OCI-LY1 (cell line): ENCODE data around the gene RAD51B.

ENCODE experiments used
- H2AFZ ChIP-seq: fragments of 200-600 bp; sonication (generic), shearing (Covaris generic); 2 replicates; pipeline ENCODE4 v1.6.0; 2014; ENCODE audit warnings: antibody characterized with exemption, mild to moderate bottlenecking, low read length
- H3F3A ChIP-seq: fragments of 200-600 bp; sonication (generic), shearing (Covaris generic); 2 replicates; pipeline ENCODE4 v1.6.0; 2014; ENCODE audit warnings: mild to moderate bottlenecking, antibody characterized with exemption, low read length, moderate library complexity; ENCODE audit not compliant: insufficient read depth
- H3K27ac ChIP-seq: fragments of 200-600 bp; sonication (generic); 2 replicates; pipeline ENCODE4 v1.5.1; 2014; ENCODE audit warnings: low read length, mixed run types, mild to moderate bottlenecking, low read depth; ENCODE audit not compliant: poor library complexity, severe bottlenecking
- H3K27me3 ChIP-seq: fragments of 200-600 bp; sonication (generic); 2 replicates; pipeline ENCODE4 v1.6.0; 2014; ENCODE audit warnings: antibody characterized with exemption, mild to moderate bottlenecking, low read length, moderate library complexity; ENCODE audit not compliant: insufficient read depth
- H3K36me3 ChIP-seq: fragments of 200-600 bp; sonication (generic); 2 replicates; pipeline ENCODE4 v1.6.1; 2014; ENCODE audit warnings: mild to moderate bottlenecking, antibody characterized with exemption, low read length, moderate library complexity, mixed read lengths; ENCODE audit not compliant: insufficient read depth
- H3K4me1 ChIP-seq: fragments of 200-600 bp; sonication (generic); 2 replicates; pipeline ENCODE4 v1.5.1; 2014; ENCODE audit warnings: mild to moderate bottlenecking, low read length, moderate library complexity; ENCODE audit not compliant: insufficient read depth, severe bottlenecking
- H3K4me2 ChIP-seq: fragments of 200-600 bp; sonication (generic), shearing (Covaris generic); 2 replicates; pipeline ENCODE4 v1.6.1; 2014; ENCODE audit warnings: low read length
- H3K4me3 ChIP-seq: fragments of 200-600 bp; sonication (generic); 2 replicates; pipeline ENCODE4 v1.5.1; 2014; ENCODE audit warnings: low read length, low read depth, mild to moderate bottlenecking, mixed read lengths; ENCODE audit not compliant: poor library complexity, severe bottlenecking
- H3K79me2 ChIP-seq: fragments of 200-600 bp; shearing (Covaris generic); 2 replicates; pipeline ENCODE4 v1.6.1; 2016; ENCODE audit warnings: mixed run types, low read length, mixed read lengths; ENCODE audit not compliant: insufficient read depth
- H3K9ac ChIP-seq: fragments of 200-600 bp; sonication (generic), shearing (Covaris generic); 2 replicates; pipeline ENCODE4 v1.6.1; 2014; ENCODE audit warnings: mild to moderate bottlenecking, low read length, mixed read lengths
- H3K9me2 ChIP-seq: fragments of 200-600 bp; sonication (generic), shearing (Covaris generic); 2 replicates; pipeline ENCODE4 v1.6.1; 2014; ENCODE audit warnings: low read depth, mild to moderate bottlenecking, low read length, mixed read lengths
- H3K9me3 ChIP-seq: fragments of 200-600 bp; shearing (Covaris generic); 2 replicates; pipeline ENCODE4 v1.6.1; 2014; ENCODE audit warnings: low read length, mixed read lengths
- H4K20me1 ChIP-seq: fragments of 200-600 bp; sonication (generic), shearing (Covaris generic); 2 replicates; pipeline ENCODE4 v1.6.0; 2016; ENCODE audit warnings: mild to moderate bottlenecking, low read length; ENCODE audit not compliant: insufficient read depth
- EZH2 ChIP-seq: fragments of 200-600 bp; sonication (generic), shearing (Covaris generic); IDR thresholded peaks from 2 replicates; pipeline ENCODE4 v1.8.0; 2017; ENCODE audit warnings: borderline replicate concordance, mixed run types, mild to moderate bottlenecking, antibody characterized with exemption, low read length, moderate library complexity, mixed read lengths
- TF ChIP-seq, protein P1 (sequence below): fragments of 200-600 bp; sonication (generic), shearing (Covaris generic); IDR thresholded peaks from 2 replicates; pipeline ENCODE4 v1.5.1; 2017; ENCODE audit warnings: mild to moderate bottlenecking, antibody characterized with exemption, low read length, moderate library complexity, mixed read lengths

Gene RAD51B

DNA sequence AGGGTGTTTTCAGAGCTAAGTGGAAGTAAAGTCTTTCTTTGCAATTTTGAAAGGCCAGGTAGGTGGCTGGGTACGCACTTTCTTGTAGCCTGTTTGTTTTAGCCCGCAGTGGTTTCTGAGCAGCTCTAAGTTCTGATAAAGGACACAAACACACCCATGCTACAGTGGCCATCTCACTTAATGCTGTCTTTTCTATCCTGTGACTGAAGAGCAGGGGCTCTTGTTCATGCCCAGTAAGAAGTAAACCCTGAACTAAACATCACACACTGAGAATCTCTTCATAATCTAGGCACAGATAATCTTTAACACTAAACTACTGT lies 427.2 kb downstream of the RAD51B start:
- Histone ChIP-seq H3K9me2 (no peaks in the 10 kb centered on the region), H3K9me3 (no peaks in the 10 kb centered on the region), H3K9ac (no peak overlapping the region), H3K27me3 (no peaks in the 10 kb centered on the region), H2AFZ (no peak overlapping the region), H3K4me1 (peaks cover 54% of the 10 kb centered on the region), H3F3A (no peaks in the 10 kb centered on the region; the same call in 1 of the 2 replicates), H4K20me1 (no peaks in the 10 kb centered on the region), H3K4me2 (no peak overlapping the region), H3K79me2 (no peaks in the 10 kb centered on the region), H3K4me3 (no peak overlapping the region), H3K27ac (peak overlapping the region; percentile 19), H3K36me3 (no peaks in the 10 kb centered on the region)
- TF ChIP-seq, protein P1, sequence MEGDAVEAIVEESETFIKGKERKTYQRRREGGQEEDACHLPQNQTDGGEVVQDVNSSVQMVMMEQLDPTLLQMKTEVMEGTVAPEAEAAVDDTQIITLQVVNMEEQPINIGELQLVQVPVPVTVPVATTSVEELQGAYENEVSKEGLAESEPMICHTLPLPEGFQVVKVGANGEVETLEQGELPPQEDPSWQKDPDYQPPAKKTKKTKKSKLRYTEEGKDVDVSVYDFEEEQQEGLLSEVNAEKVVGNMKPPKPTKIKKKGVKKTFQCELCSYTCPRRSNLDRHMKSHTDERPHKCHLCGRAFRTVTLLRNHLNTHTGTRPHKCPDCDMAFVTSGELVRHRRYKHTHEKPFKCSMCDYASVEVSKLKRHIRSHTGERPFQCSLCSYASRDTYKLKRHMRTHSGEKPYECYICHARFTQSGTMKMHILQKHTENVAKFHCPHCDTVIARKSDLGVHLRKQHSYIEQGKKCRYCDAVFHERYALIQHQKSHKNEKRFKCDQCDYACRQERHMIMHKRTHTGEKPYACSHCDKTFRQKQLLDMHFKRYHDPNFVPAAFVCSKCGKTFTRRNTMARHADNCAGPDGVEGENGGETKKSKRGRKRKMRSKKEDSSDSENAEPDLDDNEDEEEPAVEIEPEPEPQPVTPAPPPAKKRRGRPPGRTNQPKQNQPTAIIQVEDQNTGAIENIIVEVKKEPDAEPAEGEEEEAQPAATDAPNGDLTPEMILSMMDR: no peak

GRCh38 chr14:68247274-68247673 lies 427.7 kb downstream of the RAD51B start:
- peak overlapping the region; percentile 44 for H3K9ac ChIP-seq
- H3K4me2 ChIP-seq: no peak overlapping the region; the same call in 1 of the 2 replicates
- H3K27ac ChIP-seq: peak overlapping the region; percentile 19
- H3K27me3 ChIP-seq: no peaks in the 10 kb centered on the region
- no peaks in the 10 kb centered on the region for H3K36me3 ChIP-seq
- no peaks in the 10 kb centered on the region for H3K9me3 ChIP-seq
- H3K79me2 ChIP-seq: no peaks in the 10 kb centered on the region
- H3K4me1 ChIP-seq: peaks cover 59% of the 10 kb centered on the region
- no peaks in the 10 kb centered on the region for H4K20me1 ChIP-seq
- no peaks in the 10 kb centered on the region; the same call in 1 of the 2 replicates for H3F3A ChIP-seq
- no peak overlapping the region for H2AFZ ChIP-seq
- no peaks in the 10 kb centered on the region for H3K9me2 ChIP-seq
- no peak overlapping the region for H3K4me3 ChIP-seq
- TF ChIP-seq EZH2: no peak
- TF ChIP-seq, protein P1: no peak

DNA sequence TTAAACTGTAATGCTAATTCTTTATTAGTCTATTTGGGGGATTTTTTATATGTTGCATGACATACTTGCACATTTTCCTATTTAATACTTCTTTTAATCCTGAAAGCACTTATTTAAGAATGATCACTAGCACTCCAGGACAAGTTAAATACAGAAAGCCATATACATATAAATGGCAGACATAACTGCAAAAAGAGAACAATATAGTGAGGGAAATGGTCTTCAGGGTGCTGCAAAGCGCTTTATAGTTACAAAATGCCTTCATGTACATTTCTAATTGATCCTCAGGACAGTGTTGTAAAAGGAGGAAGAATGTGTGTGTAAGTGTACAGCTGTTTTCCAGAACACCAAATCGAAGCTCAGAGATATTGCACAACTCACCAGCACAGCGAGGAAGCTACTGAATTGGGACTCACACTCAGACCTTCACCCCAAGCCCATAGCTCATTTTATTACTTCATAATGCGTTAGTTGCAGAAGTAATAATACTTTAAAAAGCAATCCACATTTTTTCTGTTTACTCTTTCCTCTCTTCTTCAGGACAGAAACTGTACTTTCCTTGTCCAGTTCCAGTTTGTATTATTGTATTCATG lies 428.2 kb downstream of the RAD51B start:
- Histone ChIP-seq H3K79me2 (no peaks in the 10 kb centered on the region), H3K4me3 (no peak overlapping the region), H2AFZ (no peak overlapping the region), H3K9ac (peak overlapping the region; percentile 44), H3K9me3 (no peaks in the 10 kb centered on the region), H3K9me2 (no peaks in the 10 kb centered on the region), H3K4me2 (peak overlapping the region; percentile 20; the same call in 1 of the 2 replicates), H3F3A (no peaks in the 10 kb centered on the region; the same call in 1 of the 2 replicates), H4K20me1 (no peaks in the 10 kb centered on the region), H3K27ac (peak overlapping the region; percentile 92), H3K36me3 (no peaks in the 10 kb centered on the region), H3K27me3 (no peaks in the 10 kb centered on the region), H3K4me1 (peaks cover 64% of the 10 kb centered on the region)
- TF ChIP-seq, protein P1: no peak
- TF ChIP-seq EZH2: no peak
